H1 (cell line): ENCODE data around the gene TTC24. TPM values are rescaled to one million over a fixed set of nuclear protein-coding genes. Genes with fewer than 3 reads are reported as not detected.

ENCODE experiments used
- CTCF ChIA-PET: fragments of 300-600 bp; sonication (Branson Sonifier 250); formaldehyde crosslinking; loops from one replicate; lab custom pipeline; 2021; ENCODE audit not compliant: partially characterized antibody; lab: Charles Lee
- POLR2A ChIA-PET: fragments of 300-600 bp; sonication (Branson Sonifier 250); formaldehyde crosslinking; loops from one replicate; lab custom pipeline; 2021; ENCODE audit warnings: inconsistent platforms; ENCODE audit not compliant: partially characterized antibody; lab: Charles Lee
- DNase-seq, 2 experiments: peaks; one replicate each; pipeline versions ENCODE4 v3.0.0 to v3.0.0-alpha.2; 2010 to 2022; ENCODE audit warnings: low spot score in 2 of 2, low read depth in 1 of 2, mixed read lengths in 1 of 2
- FAIRE-seq: peaks from 2 replicates; lab custom pipeline; 2011; peaks lifted over from hg19 to GRCh38; lab: Jason Lieb, UNC
- H2AFZ ChIP-seq: 2 replicates; pipeline ENCODE4 v1.8.1; 2012; ENCODE audit warnings: low read length, inconsistent platforms
- H2AK5ac ChIP-seq: 2 replicates; pipeline ENCODE4 v1.6.1; 2013; ENCODE audit warnings: low read depth, low read length
- H2BK120ac ChIP-seq: replicated peaks from 2 replicates; pipeline ENCODE3; 2013; ENCODE audit warnings: low read depth, low read length, inconsistent platforms
- H2BK12ac ChIP-seq: 2 replicates; pipeline ENCODE4 v1.6.1; 2013; ENCODE audit warnings: low read depth, low read length
- H2BK15ac ChIP-seq: 2 replicates; pipeline ENCODE4 v1.6.1; 2013; ENCODE audit warnings: low read length
- H2BK20ac ChIP-seq: 2 replicates; pipeline ENCODE4 v1.6.1; 2013; ENCODE audit warnings: low read length
- H2BK5ac ChIP-seq: 2 replicates; pipeline ENCODE4 v1.6.1; 2013; ENCODE audit warnings: low read depth, low read length
- H3K14ac ChIP-seq: 2 replicates; pipeline ENCODE4 v1.6.1; 2013; ENCODE audit warnings: inconsistent platforms; ENCODE audit not compliant: insufficient read length
- H3K18ac ChIP-seq: 2 replicates; pipeline ENCODE4 v1.6.1; 2013; ENCODE audit warnings: low read length; ENCODE audit errors: extremely low read depth
- H3K23ac ChIP-seq: 2 replicates; pipeline ENCODE4 v1.6.1; 2013; ENCODE audit warnings: inconsistent platforms; ENCODE audit not compliant: insufficient read length
- H3K23me2 ChIP-seq: 2 replicates; pipeline ENCODE4 v1.6.1; 2013; ENCODE audit warnings: low read depth, low read length
- H3K27ac ChIP-seq: 2 replicates; pipeline ENCODE4 v1.6.1; 2011; ENCODE audit warnings: low read depth, low read length, inconsistent platforms
- H3K27me3 ChIP-seq, 4 experiments: replicated peaks in 1 of 4; 1 replicate in 1 of 4; 2 replicates in 3 of 4; pipeline versions ENCODE4 v1.6.1 to v1.8.1; 2011 to 2013; ENCODE audit warnings: low read length in 3 of 4, mild to moderate bottlenecking in 3 of 4, inconsistent platforms in 2 of 4, mixed read lengths in 2 of 4, moderate library complexity in 1 of 4; ENCODE audit not compliant: control insufficient read depth in 3 of 4, insufficient read depth in 3 of 4; ENCODE audit errors: extremely low read depth in 1 of 4
- H3K36me3 ChIP-seq, 4 experiments: 2 replicates each; pipeline versions ENCODE4 v1.6.1 to v1.8.1; 2011 to 2013; ENCODE audit warnings: mild to moderate bottlenecking in 4 of 4, low read length in 3 of 4, moderate library complexity in 2 of 4, control low read depth in 1 of 4, inconsistent platforms in 1 of 4; ENCODE audit not compliant: insufficient read depth in 4 of 4, control insufficient read depth in 2 of 4
- H3K4ac ChIP-seq: replicated peaks from 2 replicates; pipeline ENCODE3; 2013; ENCODE audit warnings: low read length, low read depth, mixed read lengths, inconsistent platforms; ENCODE audit not compliant: insufficient read length
- H3K4me1 ChIP-seq, 4 experiments: replicated peaks in 1 of 4; 1 replicate in 1 of 4; 2 replicates in 3 of 4; pipeline versions ENCODE4 v1.6.1 to v1.8.1; 2011 to 2013; ENCODE audit warnings: low read length in 3 of 4, inconsistent platforms in 2 of 4, mixed read lengths in 1 of 4; ENCODE audit not compliant: insufficient read depth in 4 of 4, control insufficient read depth in 3 of 4
- H3K4me2 ChIP-seq, 2 experiments: 2 replicates each; pipeline versions ENCODE4 v1.6.1 to v1.8.1; 2011 to 2013; ENCODE audit warnings: low read depth in 2 of 2, low read length in 2 of 2, control low read depth in 1 of 2, inconsistent platforms in 1 of 2, mild to moderate bottlenecking in 1 of 2; ENCODE audit not compliant: insufficient read depth in 1 of 2
- H3K4me3 ChIP-seq, 4 experiments: fragments of 200-600, 300-600 bp in 1 of 4; sonication (generic), shearing (Covaris generic), sonication (Bioruptor Twin) in 1 of 4; 2 replicates each; pipeline versions ENCODE4 v1.5.1 to v1.8.1; 2011 to 2016; ENCODE audit warnings: low read length in 4 of 4, low read depth in 3 of 4, control low read depth in 2 of 4, inconsistent platforms in 2 of 4, mild to moderate bottlenecking in 2 of 4, mixed read lengths in 1 of 4, moderate library complexity in 1 of 4; ENCODE audit not compliant: insufficient read depth in 2 of 4; ENCODE audit errors: extremely low read depth in 1 of 4
- H3K56ac ChIP-seq: replicated peaks from 2 replicates; pipeline ENCODE3; 2013; ENCODE audit warnings: low read depth, mild to moderate bottlenecking, mixed read lengths, low read length, inconsistent platforms; ENCODE audit not compliant: insufficient read length
- H3K79me1 ChIP-seq: 2 replicates; pipeline ENCODE4 v1.6.1; 2013; ENCODE audit warnings: low read depth, low read length, control low read depth
- H3K79me2 ChIP-seq, 2 experiments: 2 replicates each; pipeline versions ENCODE4 v1.6.1 to v1.8.1; 2012 to 2013; ENCODE audit warnings: low read length in 2 of 2, mild to moderate bottlenecking in 2 of 2, inconsistent platforms in 1 of 2; ENCODE audit not compliant: insufficient read depth in 2 of 2, control insufficient read depth in 1 of 2
- H3K9ac ChIP-seq, 4 experiments: replicated peaks in 1 of 4; 1 replicate in 1 of 4; 2 replicates in 3 of 4; pipeline versions ENCODE4 v1.6.1 to v1.8.1; 2011 to 2013; ENCODE audit warnings: low read depth in 3 of 4, low read length in 3 of 4, control low read depth in 2 of 4, mild to moderate bottlenecking in 2 of 4, moderate library complexity in 2 of 4, inconsistent platforms in 1 of 4; ENCODE audit errors: extremely low read depth in 1 of 4
- H3K9me3 ChIP-seq, 2 experiments: 2 replicates each; pipeline versions ENCODE4 v1.6.1 to v1.8.1; 2012 to 2013; ENCODE audit warnings: mild to moderate bottlenecking in 2 of 2, moderate library complexity in 2 of 2, control low read depth in 1 of 2, inconsistent platforms in 1 of 2, low read depth in 1 of 2, low read length in 1 of 2, mixed read lengths in 1 of 2; ENCODE audit not compliant: insufficient read depth in 2 of 2
- H4K20me1 ChIP-seq, 2 experiments: replicated peaks in 1 of 2; 2 replicates each; pipeline versions ENCODE3 to v1.8.1; 2011 to 2013; ENCODE audit warnings: inconsistent platforms in 2 of 2, low read length in 2 of 2, mild to moderate bottlenecking in 1 of 2; ENCODE audit not compliant: insufficient read depth in 2 of 2, control insufficient read depth in 1 of 2
- H4K5ac ChIP-seq: 2 replicates; pipeline ENCODE4 v1.6.1; 2013; ENCODE audit warnings: low read length, low read depth, mixed read lengths, inconsistent platforms; ENCODE audit not compliant: insufficient read length
- H4K8ac ChIP-seq: 2 replicates; pipeline ENCODE4 v1.8.0; 2013; ENCODE audit warnings: mild to moderate bottlenecking, moderate library complexity, low read length, inconsistent platforms; ENCODE audit not compliant: insufficient read depth; ENCODE audit errors: extremely low read depth
- H4K91ac ChIP-seq: replicated peaks from 2 replicates; pipeline ENCODE3; 2013; ENCODE audit warnings: low read length, mixed read lengths, inconsistent platforms; ENCODE audit not compliant: insufficient read length
- BACH1 ChIP-seq: IDR thresholded peaks from 2 replicates; pipeline ENCODE4 v1.6.1; 2012; ENCODE audit warnings: low read length, improper control_type of control experiment
- CHD1 ChIP-seq: IDR thresholded peaks from 2 replicates; pipeline ENCODE4 v1.6.1; 2012; ENCODE audit warnings: low read depth, low read length, improper control_type of control experiment
- EGR1 ChIP-seq: IDR thresholded peaks from 2 replicates; pipeline ENCODE4 v1.6.1; 2011; ENCODE audit warnings: low read depth, low read length, borderline replicate concordance
- KDM1A ChIP-seq: fragments of 200-600, 300-600 bp; sonication (generic); IDR thresholded peaks from 2 replicates; pipeline ENCODE4 v1.7.1; 2016; ENCODE audit warnings: mild to moderate bottlenecking, low read length, borderline replicate concordance
- KDM5A ChIP-seq: fragments of 200-600 bp; IDR thresholded peaks from 2 replicates; pipeline ENCODE4 v1.7.1; 2012; ENCODE audit warnings: mild to moderate bottlenecking, low read length, inconsistent platforms, mixed read lengths
- NANOG ChIP-seq: IDR thresholded peaks from 2 replicates; pipeline ENCODE4 v1.6.1; 2011; ENCODE audit warnings: low read length, low read depth, mild to moderate bottlenecking, inconsistent platforms; ENCODE audit not compliant: insufficient read depth, poor library complexity, severe bottlenecking
- POLR2A ChIP-seq, 2 experiments: IDR thresholded peaks; 1 replicate in 1 of 2; 2 replicates in 1 of 2; pipeline ENCODE4 v1.6.1; 2011; ENCODE audit warnings: low read depth in 2 of 2, low read length in 2 of 2, mild to moderate bottlenecking in 2 of 2; ENCODE audit errors: control extremely low read depth in 1 of 2
- RBBP5 ChIP-seq: IDR thresholded peaks from 2 replicates; pipeline ENCODE4 v1.7.1; 2012; ENCODE audit warnings: low read depth, mild to moderate bottlenecking, inconsistent platforms, low read length, moderate library complexity, borderline replicate concordance
- RXRA ChIP-seq: IDR thresholded peaks from 2 replicates; pipeline ENCODE4 v1.6.1; 2011; ENCODE audit warnings: low read depth, mild to moderate bottlenecking, low read length, moderate library complexity; ENCODE audit not compliant: insufficient read depth
- WGBS, 2 experiments: shearing (Covaris generic) in 1 of 2; methylation state at CpG; one replicate each; pipeline versions ENCODE4 v1.1.6 to v1.1.7; 2013 to 2015; ENCODE audit warnings: low lambda C conversion rate in 2 of 2, mixed read lengths in 2 of 2, inconsistent platforms in 1 of 2, low coverage in 1 of 2, missing lambda C conversion rate in 1 of 2; ENCODE audit not compliant: insufficient replicate concordance in 2 of 2, insufficient coverage in 1 of 2, insufficient read length in 1 of 2; ENCODE audit errors: extremely low coverage in 1 of 2, missing lambda C conversion rate in 1 of 2; 5-methylcytosine and 5-hydroxymethylcytosine counted together
- polyA plus RNA-seq, 7 experiments: library from polyadenylated mRNA; depleted of rRNA in 3 of 7; stranded (reverse) in 5 of 7; unstranded in 2 of 7; fragments of >200 nt in 5 of 7; fragments of 200-250 nt in 2 of 7; gene quantifications; 1 replicate in 5 of 7; 2 replicates in 1 of 7; 4 replicates in 1 of 7; pipeline versions ENCODE4 v1.2.1 to v1.2.3, GENCODE V29; 2011 to 2013; ENCODE audit warnings: missing spikeins in 2 of 7, mixed read lengths in 2 of 7
- total RNA-seq: library from RNA; stranded (reverse); fragmentation: NEBNext Ultra II Directional; extraction: Animal tissue kit (Norgen Biotek cat#: 25700); gene quantifications from 2 replicates; pipeline ENCODE4 v1.2.1, GENCODE V29; 2021
- TF ChIP-seq, protein P1 (sequence below), 3 experiments: IDR thresholded peaks; 1 replicate in 2 of 3; 2 replicates in 1 of 3; pipeline versions ENCODE4 v1.5.1 to v1.6.1; 2011; ENCODE audit warnings: low read length in 3 of 3, mild to moderate bottlenecking in 3 of 3, inconsistent platforms in 2 of 3, low read depth in 1 of 3, moderate library complexity in 1 of 3; ENCODE audit not compliant: insufficient read depth in 1 of 3; ENCODE audit errors: control extremely low read depth in 1 of 3

Gene TTC24
- total and polyA plus RNA-seq, 2 of the 8 experiments (the other 6 are each of a cell fraction or from before 2014, with no cell fraction given): 0.08 TPM; not detected in 1

- H2BK5ac ChIP-seq: no peak overlapping the region
- no peak overlapping the region for H3K9ac ChIP-seq
- no peak overlapping the region for H4K5ac ChIP-seq
- no peak overlapping the region for H3K4me3 ChIP-seq
- no peak overlapping the region for H2BK15ac ChIP-seq
- H3K4ac ChIP-seq: no peak overlapping the region
- H3K9me3 ChIP-seq: no peaks in the 10 kb centered on the region
- FAIRE-seq (no peak), DNase-seq (no peak)
- no peak overlapping the region for H3K27ac ChIP-seq
- no peak overlapping the region for H3K14ac ChIP-seq
- 90% methylated on average over 21 of the region's 21 CpGs; no CpG with 5 or more reads in 1 of the 2 experiments for whole genome bisulfite sequencing, 2 experiments
- no peak overlapping the region for H2BK20ac ChIP-seq
- no peak overlapping the region for H2BK120ac ChIP-seq
- CTCF ChIA-PET: interaction anchor here (0.6 to 5.1 kb wide), 25 partner anchors 9 to 196 kb away, joined by 3 to 55 read pairs (median 4); partner anchors contain the start of genes GPATCH4, HAPLN2 and IQGAP3
- no peak overlapping the region for H2BK12ac ChIP-seq
- no peaks in the 10 kb centered on the region for H4K20me1 ChIP-seq
- H3K79me1 ChIP-seq: no peaks in the 10 kb centered on the region
- no peaks in the 10 kb centered on the region; the same call in 1 of the 2 replicates for H3K23me2 ChIP-seq
- no peak overlapping the region for H4K91ac ChIP-seq
- no peak overlapping the region for H2AFZ ChIP-seq
- no peak overlapping the region for H3K18ac ChIP-seq
- no peak overlapping the region for H2AK5ac ChIP-seq
- H3K79me2 ChIP-seq: no peaks in the 10 kb centered on the region
- peaks cover 0 to 10% (median 3%) of the 10 kb centered on the region in 4 experiments; a peak in 5 of 7 replicates for H3K4me1 ChIP-seq
- H3K23ac ChIP-seq: no peak overlapping the region
- H3K56ac ChIP-seq: no peak overlapping the region
- POLR2A ChIA-PET: interaction anchor here (0.9 to 3.6 kb wide), 6 partner anchors 9 to 20 kb away, joined by 3 to 27 read pairs (median 5); partner anchors contain the start of genes GPATCH4, IQGAP3 and NAXE
- no peak overlapping the region for H4K8ac ChIP-seq
- no peaks in the 10 kb centered on the region for H3K36me3 ChIP-seq
- no peak overlapping the region for H3K4me2 ChIP-seq
- no peaks in the 10 kb centered on the region for H3K27me3 ChIP-seq
- TF ChIP-seq POLR2A (IDR thresholded peaks at IDR 0.05; ENCODE audit: control extremely low read depth in 1 of 2, low read depth in 2 of 2, low read length in 2 of 2) (no peak), CHD1 (no peak), KDM1A (no peak), RXRA (no peak), NANOG (no peak), KDM5A (no peak), EGR1 (no peak), BACH1 (no peak), RBBP5 (no peak)
- TF ChIP-seq, protein P1, sequence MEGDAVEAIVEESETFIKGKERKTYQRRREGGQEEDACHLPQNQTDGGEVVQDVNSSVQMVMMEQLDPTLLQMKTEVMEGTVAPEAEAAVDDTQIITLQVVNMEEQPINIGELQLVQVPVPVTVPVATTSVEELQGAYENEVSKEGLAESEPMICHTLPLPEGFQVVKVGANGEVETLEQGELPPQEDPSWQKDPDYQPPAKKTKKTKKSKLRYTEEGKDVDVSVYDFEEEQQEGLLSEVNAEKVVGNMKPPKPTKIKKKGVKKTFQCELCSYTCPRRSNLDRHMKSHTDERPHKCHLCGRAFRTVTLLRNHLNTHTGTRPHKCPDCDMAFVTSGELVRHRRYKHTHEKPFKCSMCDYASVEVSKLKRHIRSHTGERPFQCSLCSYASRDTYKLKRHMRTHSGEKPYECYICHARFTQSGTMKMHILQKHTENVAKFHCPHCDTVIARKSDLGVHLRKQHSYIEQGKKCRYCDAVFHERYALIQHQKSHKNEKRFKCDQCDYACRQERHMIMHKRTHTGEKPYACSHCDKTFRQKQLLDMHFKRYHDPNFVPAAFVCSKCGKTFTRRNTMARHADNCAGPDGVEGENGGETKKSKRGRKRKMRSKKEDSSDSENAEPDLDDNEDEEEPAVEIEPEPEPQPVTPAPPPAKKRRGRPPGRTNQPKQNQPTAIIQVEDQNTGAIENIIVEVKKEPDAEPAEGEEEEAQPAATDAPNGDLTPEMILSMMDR (IDR thresholded peaks at IDR 0.05; ENCODE audit: control extremely low read depth in 1 of 3, insufficient read depth in 1 of 3, low read depth in 1 of 3, low read length in 3 of 3): no peak
Observed at GRCh38 chr1:156581661-156582387, 2.3 kb downstream of the TTC24 start.
